GM18907 (cell line): ENCODE results near the gene AMMECR1L.
"Not testable (repeated sequence)": the region's sequence is repeated elsewhere in the genome, so short reads cannot be mapped to it uniquely, and the experiment has no call there.

Source experiments
- ATAC-seq: cut with Tn5 transposase; IDR thresholded peaks from one replicate; pipeline ENCODE4 v1.9.1; 2021; ENCODE audit warnings: mild to moderate bottlenecking, moderate library complexity; ENCODE audit not compliant: unreplicated experiment

AMMECR1L gene

DNA sequence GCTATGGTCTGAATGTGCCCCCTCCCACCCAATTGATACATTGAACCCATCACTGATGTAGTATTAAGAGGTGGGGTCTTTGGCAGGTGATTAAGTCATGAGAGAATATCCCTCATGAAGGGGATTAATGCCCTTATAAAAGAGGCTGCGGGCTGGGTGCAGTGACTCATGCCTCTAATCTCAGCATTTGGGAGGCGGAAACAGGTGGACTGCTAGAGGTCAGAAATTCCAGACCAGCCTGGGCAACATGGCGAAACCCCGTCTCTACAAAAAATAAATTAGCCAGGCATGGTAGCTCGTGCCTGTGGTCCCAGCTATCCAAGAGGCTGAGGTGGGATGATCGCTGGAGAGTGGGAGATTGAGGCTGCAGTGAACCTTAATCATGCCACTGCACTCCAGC is 42.1 kb downstream of the AMMECR1L start:
- no peak for ATAC-seq

- no peak for ATAC-seq
These were observed 44.1 kb downstream of the AMMECR1L start for GRCh38 chr2:127841466-127842178.

DNA sequence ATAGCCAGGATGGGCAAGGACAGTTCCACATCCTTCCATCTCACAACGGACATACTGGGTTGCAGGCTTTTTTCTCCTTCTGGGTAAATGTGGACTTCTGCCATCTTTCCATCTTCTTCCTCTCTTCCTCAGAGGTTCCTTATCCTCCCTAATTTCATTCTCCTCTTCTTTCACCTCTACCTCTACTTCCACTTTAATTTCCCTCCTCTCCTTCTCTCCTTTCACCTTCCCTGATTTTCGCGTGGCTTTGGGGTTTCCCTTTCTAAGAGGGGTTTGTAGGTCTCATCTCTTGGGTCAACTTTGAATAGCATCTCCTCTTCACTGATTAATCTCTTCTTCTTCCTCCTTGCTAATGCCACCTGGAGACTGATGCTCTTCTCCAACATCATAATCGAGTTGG is 44.9 kb downstream of the AMMECR1L start:
- no peak for ATAC-seq

GRCh38 chr2:127834951-127835350 is 50.8 kb downstream of the AMMECR1L start:
- ATAC-seq: no peak

- peak; percentile 98 for ATAC-seq
These were observed 55.9 kb downstream of the AMMECR1L start for GRCh38 chr2:127829845-127830246.

DNA sequence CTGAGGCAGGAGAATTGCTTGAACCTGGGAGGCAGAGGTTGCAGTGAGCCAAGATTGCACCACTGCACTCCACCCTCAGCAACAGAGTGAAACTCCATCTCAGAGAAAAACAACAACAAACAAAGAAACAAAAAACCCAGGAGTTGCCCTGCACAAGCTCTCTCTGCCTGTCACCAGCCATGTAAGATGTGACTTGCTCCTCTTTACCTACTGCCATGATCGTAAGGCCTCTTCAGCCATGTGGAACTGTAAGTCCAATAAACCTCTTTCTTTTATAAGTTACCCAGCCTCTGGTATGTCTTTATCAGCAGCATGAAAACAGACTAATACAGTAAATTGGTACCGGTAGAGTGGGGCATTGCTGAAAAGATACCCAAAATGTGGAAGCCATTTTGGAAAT is 59.0 kb downstream of the AMMECR1L start:
- not testable (repeated sequence) for ATAC-seq

DNA sequence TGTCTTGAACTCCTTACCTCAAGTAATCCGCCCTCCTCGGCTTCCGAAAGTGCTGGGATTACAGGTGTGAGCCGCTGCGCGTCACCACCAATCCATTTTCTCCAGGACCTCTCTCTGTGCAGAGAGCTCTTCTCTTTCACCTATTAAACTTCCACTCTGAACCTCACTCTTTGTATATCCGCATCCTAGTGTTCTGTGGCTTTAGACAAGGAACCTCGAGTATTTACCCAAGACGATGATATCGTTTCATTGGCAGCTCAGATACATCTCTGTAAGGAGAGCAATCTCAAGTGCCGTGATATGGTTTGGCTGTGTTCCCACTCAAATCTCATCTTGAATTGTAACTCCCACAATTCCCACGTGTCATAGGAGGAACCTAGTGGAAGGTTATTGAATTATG is 59.7 kb downstream of the AMMECR1L start:
- no peak for ATAC-seq

GRCh38 chr2:127820080-127820668 is 65.6 kb downstream of the AMMECR1L start:
- ATAC-seq: no peak

GRCh38 chr2:127818794-127819425 is 66.8 kb downstream of the AMMECR1L start:
- ATAC-seq: no peak

DNA sequence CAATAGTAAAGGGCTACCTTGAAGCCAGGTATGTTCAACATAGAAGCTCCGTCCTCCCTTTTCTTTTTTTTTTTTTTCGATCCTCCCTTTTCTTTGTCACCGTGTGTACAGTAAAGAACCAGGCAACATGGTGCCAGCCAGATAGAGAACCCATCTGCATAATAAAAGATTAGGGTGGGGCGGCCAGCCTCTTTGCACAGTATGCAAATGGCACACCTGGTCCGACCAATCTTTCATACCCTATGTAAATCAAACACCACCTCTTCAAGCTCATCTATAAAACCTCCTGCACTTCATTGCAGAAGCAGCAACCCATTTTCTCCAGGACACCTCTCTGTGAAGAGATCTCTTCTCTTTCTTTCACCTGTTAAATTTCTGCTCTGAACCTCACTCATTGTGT is 67.5 kb downstream of the AMMECR1L start:
- ATAC-seq: no peak

GRCh38 chr2:127814677-127815076 is 71.1 kb downstream of the AMMECR1L start:
- ATAC-seq: no peak

- not testable (repeated sequence) for ATAC-seq
These were observed 73.3 kb downstream of the AMMECR1L start for GRCh38 chr2:127812441-127812840.
